Stimulated activated CD8-positive, alpha-beta memory T cell treated with anti-CD3 and anti-CD28 coated beads, Interleukin-15, amount 100 ng/mL, for 24 hours (primary cell): Measurements from ENCODE around the gene TDG.

ENCODE experiments used
- DNase-seq: peaks from one replicate; pipeline ENCODE4 v3.0.0-alpha.2; 2020; ENCODE audit warnings: low read depth

Gene TDG

GRCh38 chr12:103965590-103966504, at the start of gene TDG:
Gene TDG, plus strand, starts transcription at chr12:103965872. Its CDS starts 166 bp downstream, at chr12:103966038.
- peak; percentile 84 for DNase-seq

- no peak for DNase-seq
Measured at GRCh38 chr12:103917873-103918272, 47.8 kb upstream of the TDG start.

- DNase-seq = no peak
Measured at GRCh38 chr12:103924761-103925641, 40.7 kb upstream of the TDG start.

GRCh38 chr12:103928682-103929045, 37.0 kb upstream of the TDG start:
- no peak for DNase-seq

- DNase-seq = peak; percentile 43
Measured at GRCh38 chr12:103929046-103929783, 36.5 kb upstream of the TDG start.

- no peak for DNase-seq
Measured at GRCh38 chr12:103929784-103930033, 36.0 kb upstream of the TDG start.

- DNase-seq = peak; percentile 95
Measured at GRCh38 chr12:103930034-103930786, 35.5 kb upstream of the TDG start, which contains the start of gene HSP90B1. Gene HSP90B1, plus strand, starts transcription at chr12:103930410. Its CDS starts 106 bp downstream, at chr12:103930516.

- DNase-seq = no peak
Measured at GRCh38 chr12:103930787-103931735, 34.6 kb upstream of the TDG start.

- DNase-seq = no peak
Measured at GRCh38 chr12:103933237-103933636, 32.4 kb upstream of the TDG start.

GRCh38 chr12:103936679-103937078, 29.0 kb upstream of the TDG start:
- DNase-seq = no peak

GRCh38 chr12:103944964-103945363, 20.7 kb upstream of the TDG start:
- DNase-seq = no peak

GRCh38 chr12:103947871-103948555, 17.7 kb upstream of the TDG start:
- DNase-seq = no peak

- DNase-seq = no peak
Measured at GRCh38 chr12:103948746-103949406, 16.8 kb upstream of the TDG start.

GRCh38 chr12:103952497-103952896, 13.2 kb upstream of the TDG start:
- DNase-seq = no peak

- DNase-seq = no peak
Measured at GRCh38 chr12:103955811-103956508, 9.7 kb upstream of the TDG start.

GRCh38 chr12:103956509-103957027, 9.1 kb upstream of the TDG start:
- DNase-seq = peak; percentile 12

GRCh38 chr12:103957865-103958388, 7.7 kb upstream of the TDG start:
- no peak for DNase-seq

- DNase-seq = no peak
Measured at GRCh38 chr12:103958621-103959020, 7.1 kb upstream of the TDG start.
